ENCODE results near the gene IFNL4. TPM values are rescaled to one million over a fixed set of nuclear protein-coding genes. Genes with fewer than 3 reads are reported as not detected.

The IFNL4 gene
- total and polyA plus RNA-seq, 2 of the 4 experiments (the other 2 are of a cell fraction) = not detected

DNA sequence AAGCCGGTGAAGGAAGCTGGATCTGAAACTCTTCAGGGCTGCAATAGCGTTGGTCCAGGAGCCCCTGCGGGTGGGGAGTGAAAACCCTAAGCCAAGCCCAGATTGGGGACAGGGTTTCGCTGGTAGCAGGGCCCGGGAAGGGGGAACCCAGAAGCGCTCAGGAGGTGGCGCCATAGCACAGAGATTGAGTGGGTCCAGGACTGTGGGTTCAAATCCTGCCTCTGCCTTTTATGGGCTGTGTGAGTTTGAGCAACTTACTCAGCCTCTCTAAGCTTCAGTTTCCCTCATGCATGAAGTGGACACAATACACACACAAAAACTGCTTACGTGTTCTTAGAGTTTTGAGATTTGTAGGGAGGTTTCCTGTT, 36.3 kb downstream of the IFNL4 start:
- WGBS, 2 experiments (ENCODE audit: extremely low coverage in 2 of 2, insufficient read length in 1 of 2) = no CpG with 5 or more reads among the region's 8 CpGs
- no peak overlapping the region for H3K18ac ChIP-seq (ENCODE audit: low read depth, low read length)
- H2AK9ac ChIP-seq (replicated peaks; ENCODE audit: low read depth, low read length, poor library complexity) = no peak overlapping the region
- BruUV-seq (replicated peaks) = no TSS peak
- H4K5ac ChIP-seq (ENCODE audit: low read depth, low read length) = no peak overlapping the region
- peaks cover 5% of the 10 kb centered on the region for H3K9me3 ChIP-seq (ENCODE audit: control insufficient read depth, insufficient read depth, low read length)
- dilution Hi-C loops (cut with HindIII; ENCODE audit: low sequenced_read_pairs, unreplicated experiment) = no loop called here
- no peak overlapping the region for H2BK20ac ChIP-seq (ENCODE audit: low read depth, low read length)
- H4K8ac ChIP-seq (ENCODE audit: low read depth in 2 of 2, low read length in 2 of 2) = no peak overlapping the region
- no peaks in the 10 kb centered on the region for H3K36me3 ChIP-seq (ENCODE audit: control insufficient read depth, insufficient read depth, low read length)
- TF ChIP-seq RAD21 (IDR thresholded peaks at IDR 0.05; ENCODE audit: low read length) = peak; percentile 58
- TF ChIP-seq CEBPB (IDR thresholded peaks at IDR 0.05; ENCODE audit: low read depth, low read length) = no peak
- TF ChIP-seq, protein P1, sequence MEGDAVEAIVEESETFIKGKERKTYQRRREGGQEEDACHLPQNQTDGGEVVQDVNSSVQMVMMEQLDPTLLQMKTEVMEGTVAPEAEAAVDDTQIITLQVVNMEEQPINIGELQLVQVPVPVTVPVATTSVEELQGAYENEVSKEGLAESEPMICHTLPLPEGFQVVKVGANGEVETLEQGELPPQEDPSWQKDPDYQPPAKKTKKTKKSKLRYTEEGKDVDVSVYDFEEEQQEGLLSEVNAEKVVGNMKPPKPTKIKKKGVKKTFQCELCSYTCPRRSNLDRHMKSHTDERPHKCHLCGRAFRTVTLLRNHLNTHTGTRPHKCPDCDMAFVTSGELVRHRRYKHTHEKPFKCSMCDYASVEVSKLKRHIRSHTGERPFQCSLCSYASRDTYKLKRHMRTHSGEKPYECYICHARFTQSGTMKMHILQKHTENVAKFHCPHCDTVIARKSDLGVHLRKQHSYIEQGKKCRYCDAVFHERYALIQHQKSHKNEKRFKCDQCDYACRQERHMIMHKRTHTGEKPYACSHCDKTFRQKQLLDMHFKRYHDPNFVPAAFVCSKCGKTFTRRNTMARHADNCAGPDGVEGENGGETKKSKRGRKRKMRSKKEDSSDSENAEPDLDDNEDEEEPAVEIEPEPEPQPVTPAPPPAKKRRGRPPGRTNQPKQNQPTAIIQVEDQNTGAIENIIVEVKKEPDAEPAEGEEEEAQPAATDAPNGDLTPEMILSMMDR (conservative IDR thresholded peaks at IDR 0.05; ENCODE audit: low read depth, low read length) = peak; percentile 32; the same call in 1 of the 2 replicates
- no peak for TF ChIP-seq BHLHE40 (IDR thresholded peaks at IDR 0.05; ENCODE audit: low read depth, low read length)
- TF ChIP-seq MXI1 (IDR thresholded peaks at IDR 0.05; ENCODE audit: borderline replicate concordance, low read depth, low read length) = no peak
- no peak for TF ChIP-seq FOS (IDR thresholded peaks at IDR 0.05; ENCODE audit: low read depth, low read length)
- peak; percentile 22; the same call in 1 of the 2 replicates for TF ChIP-seq SMC3 (IDR thresholded peaks at IDR 0.05; ENCODE audit: low read depth, low read length)
- TF ChIP-seq MAFK (IDR thresholded peaks at IDR 0.05; ENCODE audit: low read depth, low read length) = no peak
- no peak for TF ChIP-seq NFE2L2 (IDR thresholded peaks at IDR 0.05; ENCODE audit: low read depth, low read length)
- TF ChIP-seq RCOR1 (IDR thresholded peaks at IDR 0.05; ENCODE audit: insufficient replicate concordance, low read length) = no peak
- TF ChIP-seq, protein P2, sequence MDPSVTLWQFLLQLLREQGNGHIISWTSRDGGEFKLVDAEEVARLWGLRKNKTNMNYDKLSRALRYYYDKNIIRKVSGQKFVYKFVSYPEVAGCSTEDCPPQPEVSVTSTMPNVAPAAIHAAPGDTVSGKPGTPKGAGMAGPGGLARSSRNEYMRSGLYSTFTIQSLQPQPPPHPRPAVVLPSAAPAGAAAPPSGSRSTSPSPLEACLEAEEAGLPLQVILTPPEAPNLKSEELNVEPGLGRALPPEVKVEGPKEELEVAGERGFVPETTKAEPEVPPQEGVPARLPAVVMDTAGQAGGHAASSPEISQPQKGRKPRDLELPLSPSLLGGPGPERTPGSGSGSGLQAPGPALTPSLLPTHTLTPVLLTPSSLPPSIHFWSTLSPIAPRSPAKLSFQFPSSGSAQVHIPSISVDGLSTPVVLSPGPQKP (IDR thresholded peaks at IDR 0.05; ENCODE audit: borderline replicate concordance, low read depth, low read length) = no peak
- no peak overlapping the region for H2AK5ac ChIP-seq (ENCODE audit: low read depth, low read length)
- ATAC-seq (ENCODE audit: low read depth) (peak; percentile 64), DNase-seq (no peak)
- in situ Hi-C loops (cut with MboI; ENCODE audit: low sequenced_read_pairs) = loop anchor here (25.0 kb wide), 1 partner anchor 750 kb away; no protein-coding TSS in a partner anchor
- no peaks in the 10 kb centered on the region for H3K9me1 ChIP-seq (ENCODE audit: insufficient read depth, low read length)
- H4K91ac ChIP-seq (ENCODE audit: insufficient read depth, low read depth, low read length) = no peak overlapping the region
- H2BK120ac ChIP-seq (ENCODE audit: low read depth, low read length) = no peak overlapping the region
- H2AFZ ChIP-seq (replicated peaks; ENCODE audit: low read length, poor library complexity) = no peak overlapping the region
- H3K4me2 ChIP-seq (ENCODE audit: low read depth, low read length) = no peak overlapping the region
- no peak overlapping the region for H3K4me3 ChIP-seq (ENCODE audit: insufficient read depth, low read depth, low read length)
- no peak overlapping the region for H3K56ac ChIP-seq (ENCODE audit: extremely low read depth, insufficient read depth, low read length)
- peaks cover 16% of the 10 kb centered on the region for H3K27me3 ChIP-seq (ENCODE audit: control insufficient read depth, insufficient read depth, low read length)
- H4K20me1 ChIP-seq (ENCODE audit: insufficient read depth, low read length) = no peaks in the 10 kb centered on the region
- H2BK15ac ChIP-seq (ENCODE audit: low read depth, low read length) = no peak overlapping the region
- no peak overlapping the region for H3K23ac ChIP-seq (ENCODE audit: low read depth, low read length)
- CTCF ChIA-PET = no interaction called here
- H3K4me1 ChIP-seq (ENCODE audit: control insufficient read depth, insufficient read depth, low read length) = no peaks in the 10 kb centered on the region
- intact Hi-C loops (cut with micrococcal nuclease) = loop anchor here (2.0 to 10.0 kb wide), 2 partner anchors 72 to 116 kb away; no protein-coding TSS in a partner anchor
- no peak overlapping the region for H3K9ac ChIP-seq (ENCODE audit: low read depth, low read length)
- H3K79me1 ChIP-seq (ENCODE audit: low read depth in 1 of 2, low read length in 2 of 2) = no peaks in the 10 kb centered on the region
- POLR2A ChIA-PET (ENCODE audit: unreplicated experiment) = no interaction called here
- H3K27ac ChIP-seq (ENCODE audit: insufficient read depth, low read length) = no peak overlapping the region
- H2BK5ac ChIP-seq (ENCODE audit: low read depth, low read length, poor library complexity, severe bottlenecking) = no peak overlapping the region
- no peak overlapping the region for H3K4ac ChIP-seq (ENCODE audit: low read depth, low read length)
- H3K14ac ChIP-seq (replicated peaks; ENCODE audit: low read depth, low read length) = no peak overlapping the region

Measured in IMR-90 (cell line).